ENCODE measurements around the gene DIPK1A. TPM values are rescaled to one million over a fixed set of nuclear protein-coding genes. Genes with fewer than 3 reads are reported as not detected.

DIPK1A gene
- total RNA-seq, 1 donor from 2014 or later: 3.6 TPM

DNA sequence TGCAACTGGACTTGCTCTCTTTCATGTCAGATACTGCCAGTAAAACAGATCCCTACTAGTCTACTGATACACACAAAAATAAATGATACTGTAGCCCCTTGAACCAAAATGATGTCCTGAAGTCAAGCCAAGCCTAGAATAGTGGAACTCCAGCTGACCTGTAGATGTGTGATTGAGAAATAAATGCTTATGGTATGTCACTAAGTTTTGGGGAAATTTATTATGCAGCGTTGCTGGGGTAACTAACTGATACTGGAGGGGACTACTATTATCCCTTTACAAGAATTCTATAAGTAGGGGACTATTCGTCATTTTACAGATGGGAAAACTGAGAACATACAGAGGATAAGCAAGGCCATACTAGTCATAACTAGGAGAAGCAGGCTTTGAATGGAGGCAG lies 73.8 kb downstream of the DIPK1A start:
- Mint-ChIP-seq H3K36me3 (no peaks in the 10 kb centered on the region), H3K27me3 (ENCODE audit: insufficient read depth, low read depth) (no peaks in the 10 kb centered on the region), H3K9me3 (peaks cover 10% of the 10 kb centered on the region), H3K4me3 (no peak overlapping the region), H3K27ac (no peak overlapping the region), H3K4me1 (no peaks in the 10 kb centered on the region)
- no peaks in the 10 kb centered on the region for H3K4me1 ChIP-seq
- no peak for DNase-seq (ENCODE audit: low spot score)
- no peak overlapping the region for H3K9ac ChIP-seq
- no peaks in the 10 kb centered on the region for H4K20me1 ChIP-seq (ENCODE audit: low read depth)
- TF ChIP-seq EZH2phosphoT487 (IDR thresholded peaks at IDR 0.05) (no peak), EZH2 (IDR thresholded peaks at IDR 0.05) (no peak)
- TF ChIP-seq, protein P1, sequence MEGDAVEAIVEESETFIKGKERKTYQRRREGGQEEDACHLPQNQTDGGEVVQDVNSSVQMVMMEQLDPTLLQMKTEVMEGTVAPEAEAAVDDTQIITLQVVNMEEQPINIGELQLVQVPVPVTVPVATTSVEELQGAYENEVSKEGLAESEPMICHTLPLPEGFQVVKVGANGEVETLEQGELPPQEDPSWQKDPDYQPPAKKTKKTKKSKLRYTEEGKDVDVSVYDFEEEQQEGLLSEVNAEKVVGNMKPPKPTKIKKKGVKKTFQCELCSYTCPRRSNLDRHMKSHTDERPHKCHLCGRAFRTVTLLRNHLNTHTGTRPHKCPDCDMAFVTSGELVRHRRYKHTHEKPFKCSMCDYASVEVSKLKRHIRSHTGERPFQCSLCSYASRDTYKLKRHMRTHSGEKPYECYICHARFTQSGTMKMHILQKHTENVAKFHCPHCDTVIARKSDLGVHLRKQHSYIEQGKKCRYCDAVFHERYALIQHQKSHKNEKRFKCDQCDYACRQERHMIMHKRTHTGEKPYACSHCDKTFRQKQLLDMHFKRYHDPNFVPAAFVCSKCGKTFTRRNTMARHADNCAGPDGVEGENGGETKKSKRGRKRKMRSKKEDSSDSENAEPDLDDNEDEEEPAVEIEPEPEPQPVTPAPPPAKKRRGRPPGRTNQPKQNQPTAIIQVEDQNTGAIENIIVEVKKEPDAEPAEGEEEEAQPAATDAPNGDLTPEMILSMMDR (IDR thresholded peaks at IDR 0.05): no peak
- H3K4me3 ChIP-seq: no peak overlapping the region
- H3K36me3 ChIP-seq: no peaks in the 10 kb centered on the region
- H3K27me3 ChIP-seq: no peaks in the 10 kb centered on the region
- H2AFZ ChIP-seq (replicated peaks): no peak overlapping the region
- H3F3A ChIP-seq (ENCODE audit: low read depth): no peaks in the 10 kb centered on the region
- H3K27ac ChIP-seq: no peak overlapping the region
- no peaks in the 10 kb centered on the region for H3K79me2 ChIP-seq (ENCODE audit: low read depth)
- no peak overlapping the region for H3K4me2 ChIP-seq
- no peaks in the 10 kb centered on the region for H3K9me3 ChIP-seq (ENCODE audit: low read depth)

DNA sequence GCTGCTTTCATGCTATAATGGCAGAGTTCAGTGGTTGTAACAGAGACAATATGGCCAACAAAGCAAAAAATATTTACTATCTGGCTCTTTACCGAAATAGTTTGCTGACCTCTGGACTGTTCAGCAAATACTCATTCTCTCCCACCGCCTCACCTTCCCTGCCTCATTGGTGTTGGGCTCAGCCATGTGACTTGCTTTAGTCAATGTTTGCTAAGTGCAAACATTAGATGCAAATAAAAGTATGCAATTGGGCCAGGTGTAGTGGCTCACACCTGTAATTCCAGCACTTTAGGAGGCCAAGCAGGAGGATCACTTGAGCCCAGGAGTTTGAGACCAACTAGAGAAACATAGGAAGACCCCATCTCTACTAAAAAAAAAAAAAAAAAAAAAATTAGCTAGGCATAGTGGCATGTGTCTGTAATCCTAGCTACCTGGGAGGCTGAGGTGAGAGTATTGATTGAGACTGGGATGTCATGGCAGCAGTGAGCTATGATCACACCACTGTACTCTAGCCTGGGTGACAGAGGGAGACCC lies 74.3 kb downstream of the DIPK1A start:
- no peaks in the 10 kb centered on the region for H3K4me1 ChIP-seq
- no peak for TF ChIP-seq EZH2 (IDR thresholded peaks at IDR 0.05)
- no peak for TF ChIP-seq EZH2phosphoT487 (IDR thresholded peaks at IDR 0.05)
- TF ChIP-seq, protein P1 (IDR thresholded peaks at IDR 0.05): no peak
- H3K4me3 ChIP-seq: no peak overlapping the region
- no peak overlapping the region for H3K4me2 ChIP-seq
- H3K36me3 Mint-ChIP-seq: no peaks in the 10 kb centered on the region
- no peak for DNase-seq (ENCODE audit: low spot score)
- no peak overlapping the region for H3K27ac ChIP-seq
- H3K9me3 Mint-ChIP-seq: peaks cover 10% of the 10 kb centered on the region
- no peaks in the 10 kb centered on the region for H3K9me3 ChIP-seq (ENCODE audit: low read depth)
- H3K27me3 ChIP-seq: no peaks in the 10 kb centered on the region
- H3K36me3 ChIP-seq: no peaks in the 10 kb centered on the region
- no peak overlapping the region for H3K27ac Mint-ChIP-seq
- no peaks in the 10 kb centered on the region for H4K20me1 ChIP-seq (ENCODE audit: low read depth)
- no peak overlapping the region for H3K4me3 Mint-ChIP-seq
- H2AFZ ChIP-seq (replicated peaks): no peak overlapping the region
- no peaks in the 10 kb centered on the region for H3K79me2 ChIP-seq (ENCODE audit: low read depth)
- H3K4me1 Mint-ChIP-seq: no peaks in the 10 kb centered on the region
- H3F3A ChIP-seq (ENCODE audit: low read depth): no peaks in the 10 kb centered on the region
- no peak overlapping the region for H3K9ac ChIP-seq
- H3K27me3 Mint-ChIP-seq (ENCODE audit: insufficient read depth, low read depth): no peaks in the 10 kb centered on the region

DNA sequence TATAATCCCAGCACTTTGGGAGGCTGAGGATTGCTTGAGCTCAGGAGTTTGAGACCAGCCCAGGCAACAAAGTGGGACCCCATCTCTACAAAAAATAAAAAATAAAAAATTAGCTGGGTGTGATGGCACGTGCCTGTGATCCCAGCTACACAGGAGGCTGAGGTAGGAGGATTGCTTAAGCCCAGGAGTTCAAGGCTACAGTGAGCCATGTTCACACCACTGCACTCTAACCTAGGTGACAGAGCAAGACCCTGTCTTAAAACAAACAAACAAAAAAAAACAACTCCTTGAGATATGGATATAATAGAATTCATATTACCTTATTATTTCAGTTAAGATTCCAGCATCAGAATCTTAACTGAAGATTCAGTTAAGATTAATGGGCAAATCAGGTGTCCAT lies 77.1 kb downstream of the DIPK1A start:
- no peaks in the 10 kb centered on the region for H3K4me1 ChIP-seq
- TF ChIP-seq EZH2phosphoT487 (IDR thresholded peaks at IDR 0.05) (no peak), EZH2 (IDR thresholded peaks at IDR 0.05) (no peak)
- TF ChIP-seq, protein P1 (IDR thresholded peaks at IDR 0.05): no peak
- H3K36me3 ChIP-seq: no peaks in the 10 kb centered on the region
- H3K79me2 ChIP-seq (ENCODE audit: low read depth): no peaks in the 10 kb centered on the region
- no peak overlapping the region for H3K27ac Mint-ChIP-seq
- no peak overlapping the region for H3K4me2 ChIP-seq
- no peak for DNase-seq (ENCODE audit: low spot score)
- no peaks in the 10 kb centered on the region for H3K27me3 ChIP-seq
- no peak overlapping the region for H3K4me3 ChIP-seq
- H3K9me3 ChIP-seq (ENCODE audit: low read depth): no peaks in the 10 kb centered on the region
- peaks cover 3% of the 10 kb centered on the region for H3K9me3 Mint-ChIP-seq
- no peak overlapping the region for H3K9ac ChIP-seq
- H3K4me1 Mint-ChIP-seq: no peaks in the 10 kb centered on the region
- H4K20me1 ChIP-seq (ENCODE audit: low read depth): no peaks in the 10 kb centered on the region
- H3F3A ChIP-seq (ENCODE audit: low read depth): no peaks in the 10 kb centered on the region
- no peaks in the 10 kb centered on the region for H3K36me3 Mint-ChIP-seq
- H3K4me3 Mint-ChIP-seq: no peak overlapping the region
- no peaks in the 10 kb centered on the region for H3K27me3 Mint-ChIP-seq (ENCODE audit: insufficient read depth, low read depth)
- H2AFZ ChIP-seq (replicated peaks): no peak overlapping the region
- no peak overlapping the region for H3K27ac ChIP-seq

All from neural progenitor cell (in vitro differentiated cells).